ENCODE data around the gene FSTL4. TPM values are rescaled to one million over a fixed set of nuclear protein-coding genes. Genes with fewer than 3 reads are reported as not detected.

The FSTL4 gene
- total RNA-seq, 4 donors from 2014 or later = 0.41 TPM; not detected in 3

GRCh38 chr5:133309166-133309795 is 303.1 kb downstream of the FSTL4 start:
- Histone ChIP-seq H3K4me3 (no peak overlapping the region), H3K27me3 (no peaks in the 10 kb centered on the region), H3K36me3 (no peaks in the 10 kb centered on the region), H3K27ac (no peak overlapping the region), H3K4me1 (no peaks in the 10 kb centered on the region), H3K9me3 (no peaks in the 10 kb centered on the region)
- DNase-seq = no peak
- no peak for TF ChIP-seq POLR2A (IDR thresholded peaks at IDR 0.05)
- no peak for TF ChIP-seq CTCF (IDR thresholded peaks at IDR 0.05)
- intact Hi-C loops (cut with DNase I; ENCODE audit: low total_unique reads) = no loop called here

GRCh38 chr5:133307275-133307674 is 305.1 kb downstream of the FSTL4 start:
- intact Hi-C loops (cut with DNase I; ENCODE audit: low total_unique reads) = no loop called here
- DNase-seq = no peak
- TF ChIP-seq CTCF (IDR thresholded peaks at IDR 0.05) = no peak
- no peak for TF ChIP-seq POLR2A (IDR thresholded peaks at IDR 0.05)
- H3K4me1 ChIP-seq = no peaks in the 10 kb centered on the region
- no peak overlapping the region for H3K4me3 ChIP-seq
- no peak overlapping the region for H3K27ac ChIP-seq
- H3K36me3 ChIP-seq = no peaks in the 10 kb centered on the region
- H3K27me3 ChIP-seq = no peaks in the 10 kb centered on the region
- H3K9me3 ChIP-seq = no peaks in the 10 kb centered on the region

GRCh38 chr5:133304707-133305216 is 307.6 kb downstream of the FSTL4 start:
- Histone ChIP-seq H3K27ac (no peak overlapping the region), H3K4me3 (no peak overlapping the region), H3K36me3 (no peaks in the 10 kb centered on the region), H3K27me3 (no peaks in the 10 kb centered on the region), H3K9me3 (no peaks in the 10 kb centered on the region), H3K4me1 (no peaks in the 10 kb centered on the region)
- intact Hi-C loops (cut with DNase I; ENCODE audit: low total_unique reads) = no loop called here
- TF ChIP-seq CTCF (IDR thresholded peaks at IDR 0.05) (no peak), POLR2A (IDR thresholded peaks at IDR 0.05) (no peak)
- DNase-seq = no peak

- Histone ChIP-seq H3K9me3 (no peaks in the 10 kb centered on the region), H3K36me3 (no peaks in the 10 kb centered on the region), H3K4me3 (no peak overlapping the region), H3K27ac (no peak overlapping the region), H3K4me1 (no peaks in the 10 kb centered on the region), H3K27me3 (no peaks in the 10 kb centered on the region)
- no peak for TF ChIP-seq POLR2A (IDR thresholded peaks at IDR 0.05)
- TF ChIP-seq CTCF (IDR thresholded peaks at IDR 0.05) = no peak
- no peak for DNase-seq
- intact Hi-C loops (cut with DNase I; ENCODE audit: low total_unique reads) = no loop called here
These were observed 308.2 kb downstream of the FSTL4 start for GRCh38 chr5:133304178-133304577.

- no peak for TF ChIP-seq POLR2A (IDR thresholded peaks at IDR 0.05)
- TF ChIP-seq CTCF (IDR thresholded peaks at IDR 0.05) = no peak
- Histone ChIP-seq H3K4me3 (no peak overlapping the region), H3K36me3 (no peaks in the 10 kb centered on the region), H3K9me3 (no peaks in the 10 kb centered on the region), H3K4me1 (no peaks in the 10 kb centered on the region), H3K27me3 (no peaks in the 10 kb centered on the region), H3K27ac (no peak overlapping the region)
- no peak for DNase-seq
- intact Hi-C loops (cut with DNase I; ENCODE audit: low total_unique reads) = no loop called here
These were observed 309.0 kb downstream of the FSTL4 start for GRCh38 chr5:133303298-133303697.

All from uterus (tissue), 4 donors.